ENCODE results near the gene SNAP91. TPM values are rescaled to one million over a fixed set of nuclear protein-coding genes. Genes with fewer than 3 reads are reported as not detected.

The SNAP91 gene
- total RNA-seq, 1 donor from 2014 or later = not detected

- no peak overlapping the region for H3K4me3 ChIP-seq (ENCODE audit: low read depth, low read length)
- DNase-seq (ENCODE audit: low read depth) = no peak
- no peak for TF ChIP-seq CTCF (conservative IDR thresholded peaks at IDR 0.05; ENCODE audit: low read depth, low read length)
Observed at GRCh38 chr6:83603551-83603950, 105.3 kb downstream of the SNAP91 start.

DNA sequence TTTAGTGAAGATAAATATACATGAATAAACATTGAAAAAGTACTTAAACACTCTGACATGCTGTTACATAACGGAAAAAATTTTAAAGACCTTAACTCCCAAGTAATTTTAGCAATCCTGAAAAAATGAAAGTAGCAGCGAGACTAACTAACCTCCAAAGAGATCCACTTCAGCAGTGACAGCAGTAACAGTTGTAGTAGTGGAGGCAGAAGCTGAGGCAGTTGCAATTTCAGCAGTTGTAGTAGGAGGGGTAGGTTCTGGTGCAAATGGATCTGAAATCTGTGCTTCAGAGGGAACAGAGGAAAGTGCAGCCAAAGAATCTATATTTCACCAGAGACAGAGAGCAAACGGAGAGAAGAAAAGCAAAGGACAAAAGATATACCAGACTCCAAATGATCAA lies 107.8 kb downstream of the SNAP91 start:
- H3K4me3 ChIP-seq (ENCODE audit: low read depth, low read length) = no peak overlapping the region
- no peak for TF ChIP-seq CTCF (conservative IDR thresholded peaks at IDR 0.05; ENCODE audit: low read depth, low read length)
- no peak for DNase-seq (ENCODE audit: low read depth)

DNA sequence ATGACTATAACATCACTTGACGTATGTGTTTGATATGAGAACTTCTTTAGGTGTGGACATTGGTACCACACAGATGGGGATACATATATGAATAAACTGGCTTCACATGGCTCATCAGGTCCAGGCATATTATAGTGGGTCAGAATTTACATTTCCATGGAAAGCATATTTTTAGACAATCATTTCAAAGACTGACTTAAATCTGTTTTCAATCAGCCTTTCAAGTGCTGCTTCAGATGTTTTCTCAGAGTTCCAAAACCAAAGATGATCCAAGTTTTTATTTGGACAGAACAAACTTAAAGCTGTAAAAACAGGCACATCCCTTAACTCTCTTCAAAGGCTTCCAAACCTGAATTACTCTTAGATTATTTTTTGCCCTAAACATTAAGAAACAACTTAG lies 108.4 kb downstream of the SNAP91 start:
- DNase-seq (ENCODE audit: low read depth) = no peak
- H3K4me3 ChIP-seq (ENCODE audit: low read depth, low read length) = no peak overlapping the region
- TF ChIP-seq CTCF (conservative IDR thresholded peaks at IDR 0.05; ENCODE audit: low read depth, low read length) = no peak

- no peak for DNase-seq (ENCODE audit: low read depth)
- no peak overlapping the region for H3K4me3 ChIP-seq (ENCODE audit: low read depth, low read length)
- TF ChIP-seq CTCF (conservative IDR thresholded peaks at IDR 0.05; ENCODE audit: low read depth, low read length) = no peak
Observed at GRCh38 chr6:83597511-83597910, 111.4 kb downstream of the SNAP91 start.

DNA sequence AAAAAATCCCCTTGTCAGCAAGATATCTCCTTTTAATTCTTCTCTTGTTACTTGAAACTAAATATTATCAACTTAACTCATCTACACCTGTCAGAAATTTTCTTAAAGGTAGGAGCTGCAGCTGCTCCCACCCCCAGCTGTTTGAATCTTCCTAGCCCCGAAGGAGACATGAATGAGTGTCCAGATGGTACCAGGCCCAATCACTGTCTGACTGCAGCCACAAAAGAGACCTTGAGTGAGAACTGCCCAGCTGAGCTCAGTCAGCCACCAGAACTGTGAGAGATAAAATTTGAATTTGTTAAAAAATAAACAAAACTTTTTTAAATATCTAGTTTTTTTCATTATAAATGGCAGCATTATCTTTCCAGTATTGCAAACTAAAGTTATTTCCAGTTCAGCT lies 111.8 kb downstream of the SNAP91 start:
- no peak for TF ChIP-seq CTCF (conservative IDR thresholded peaks at IDR 0.05; ENCODE audit: low read depth, low read length)
- DNase-seq (ENCODE audit: low read depth) = no peak
- H3K4me3 ChIP-seq (ENCODE audit: low read depth, low read length) = no peak overlapping the region

GRCh38 chr6:83594941-83595340 lies 114.0 kb downstream of the SNAP91 start:
- no peak overlapping the region for H3K4me3 ChIP-seq (ENCODE audit: low read depth, low read length)
- DNase-seq (ENCODE audit: low read depth) = no peak
- TF ChIP-seq CTCF (conservative IDR thresholded peaks at IDR 0.05; ENCODE audit: low read depth, low read length) = no peak

- no peak overlapping the region for H3K4me3 ChIP-seq (ENCODE audit: low read depth, low read length)
- no peak for TF ChIP-seq CTCF (conservative IDR thresholded peaks at IDR 0.05; ENCODE audit: low read depth, low read length)
- no peak for DNase-seq (ENCODE audit: low read depth)
Observed at GRCh38 chr6:83593395-83593785, 115.5 kb downstream of the SNAP91 start.

All from epithelial cell of proximal tubule (primary cell).